Stimulated activated naive CD8-positive, alpha-beta T cell treated with anti-CD3 and anti-CD28 coated beads, Interleukin-15, amount 100 ng/mL, for 72 hours (primary cell): ENCODE results near the gene P4HA1.
"Not testable (repeated sequence)": the region's sequence is repeated elsewhere in the genome, so short reads cannot be mapped to it uniquely, and the experiment has no call there.

ENCODE experiments used
- ATAC-seq: fragments of 150-1000 bp; cut with Tn5 transposase; 2 replicates; pipeline ENCODE4 v1.10.0; 2021; ENCODE audit warnings: mild to moderate bottlenecking, moderate library complexity
- DNase-seq, 2 donors: peaks; one replicate each; pipeline ENCODE4 v3.0.0; 2021 to 2022
- H3K27ac Mint-ChIP-seq, 2 donors: one replicate each; pipeline ENCODE4 v1.8.0; 2022; ENCODE audit warnings: mild to moderate bottlenecking in 2 of 2, mixed read lengths in 2 of 2, moderate library complexity in 2 of 2
- H3K27me3 Mint-ChIP-seq: one replicate; pipeline ENCODE4 v1.8.0; 2022; ENCODE audit warnings: mixed read lengths
- H3K4me1 Mint-ChIP-seq: one replicate; pipeline ENCODE4 v1.8.0; 2022; ENCODE audit warnings: mild to moderate bottlenecking, mixed read lengths
- H3K4me3 Mint-ChIP-seq, 2 donors: one replicate each; pipeline ENCODE4 v1.8.0; 2022; ENCODE audit warnings: mild to moderate bottlenecking in 2 of 2, mixed read lengths in 2 of 2, moderate library complexity in 1 of 2
- H3K9me3 Mint-ChIP-seq, 2 donors: one replicate each; pipeline ENCODE4 v1.8.0; 2022; ENCODE audit warnings: mixed read lengths in 2 of 2

P4HA1 gene

GRCh38 chr10:73096449-73097304, at the start of gene P4HA1:
TSS of gene P4HA1 (minus strand) at chr10:73096866. CDS start at chr10:73074883, 21,983 bp downstream.
- peak; percentile 93 for ATAC-seq
- DNase-seq = peak; percentile 97 to 98
- peak within 1 kb of the TSS; percentile 96 to 98 for H3K27ac Mint-ChIP-seq
- H3K9me3 Mint-ChIP-seq = no peaks in the 10 kb centered on the region
- H3K27me3 Mint-ChIP-seq = no peaks in the 10 kb centered on the region
- peaks cover 40% of the 10 kb centered on the region for H3K4me1 Mint-ChIP-seq
- peak within 1 kb of the TSS; percentile 97 to 98 for H3K4me3 Mint-ChIP-seq

- Mint-ChIP-seq H3K27me3 (no peaks in the 10 kb centered on the region), H3K27ac (no peak overlapping the region), H3K4me1 (no peaks in the 10 kb centered on the region), H3K4me3 (no peak overlapping the region), H3K9me3 (no peaks in the 10 kb centered on the region)
- DNase-seq = no peak
- ATAC-seq = no peak
Observed at GRCh38 chr10:73141603-73142002, 44.9 kb upstream of the P4HA1 start.

- no peaks in the 10 kb centered on the region for H3K27me3 Mint-ChIP-seq
Observed at GRCh38 chr10:73139251-73139650, 42.6 kb upstream of the P4HA1 start.

DNA sequence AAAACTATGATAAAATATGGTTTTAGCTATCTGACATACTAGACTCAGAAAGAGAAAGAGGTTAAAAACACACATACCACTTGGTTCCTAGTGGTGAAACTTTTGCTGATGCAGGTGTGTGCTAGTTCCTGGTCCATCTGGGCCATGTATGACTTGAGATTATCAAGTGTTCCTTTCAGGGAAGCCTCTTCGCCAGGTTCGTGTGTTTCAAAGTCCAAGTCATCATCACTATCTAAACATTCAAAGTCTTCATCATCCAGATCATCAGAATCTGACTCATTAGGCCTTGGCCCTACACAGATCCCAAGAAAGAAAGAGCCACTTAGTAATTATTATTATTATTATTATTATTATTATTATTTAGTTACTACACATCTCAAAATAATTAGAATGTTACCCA, 40.0 kb upstream of the P4HA1 start:
- no peaks in the 10 kb centered on the region for H3K27me3 Mint-ChIP-seq
- H3K9me3 Mint-ChIP-seq = no peaks in the 10 kb centered on the region
- ATAC-seq (no peak), DNase-seq (no peak)
- no peaks in the 10 kb centered on the region for H3K4me1 Mint-ChIP-seq
- H3K4me3 Mint-ChIP-seq = no peak overlapping the region
- H3K27ac Mint-ChIP-seq = no peak overlapping the region

More at GRCh38 chr10:73139251-73139650, 42.6 kb upstream of the P4HA1 start:
- ATAC-seq = no peak
- Mint-ChIP-seq H3K4me3 (no peak overlapping the region), H3K9me3 (no peaks in the 10 kb centered on the region), H3K4me1 (no peaks in the 10 kb centered on the region), H3K27ac (no peak overlapping the region)
- DNase-seq = no peak

- DNase-seq = no peak
- no peaks in the 10 kb centered on the region for H3K4me1 Mint-ChIP-seq
- ATAC-seq = no peak
- H3K4me3 Mint-ChIP-seq = no peak overlapping the region
- H3K9me3 Mint-ChIP-seq = no peaks in the 10 kb centered on the region
- no peaks in the 10 kb centered on the region for H3K27me3 Mint-ChIP-seq
- H3K27ac Mint-ChIP-seq = peak overlapping the region in 1 of 2 donors; percentile 25
Observed at GRCh38 chr10:73134727-73135126, 38.1 kb upstream of the P4HA1 start.

- H3K27me3 Mint-ChIP-seq = no peaks in the 10 kb centered on the region
- no peak for DNase-seq
- no peak for ATAC-seq
- no peak overlapping the region for H3K27ac Mint-ChIP-seq
- H3K4me1 Mint-ChIP-seq = no peaks in the 10 kb centered on the region
- H3K4me3 Mint-ChIP-seq = no peak overlapping the region
- H3K9me3 Mint-ChIP-seq = no peaks in the 10 kb centered on the region
Observed at GRCh38 chr10:73131913-73132686, 35.4 kb upstream of the P4HA1 start.

- Mint-ChIP-seq H3K4me3 (no peak overlapping the region), H3K27me3 (no peaks in the 10 kb centered on the region), H3K27ac (no peak overlapping the region), H3K4me1 (no peaks in the 10 kb centered on the region), H3K9me3 (no peaks in the 10 kb centered on the region)
- DNase-seq = no peak
- ATAC-seq = no peak
Observed at GRCh38 chr10:73131301-73131700, 34.6 kb upstream of the P4HA1 start.

GRCh38 chr10:73126343-73126742, 29.7 kb upstream of the P4HA1 start:
- no peak for DNase-seq
- H3K4me1 Mint-ChIP-seq = no peaks in the 10 kb centered on the region
- H3K27ac Mint-ChIP-seq = no peak overlapping the region
- H3K27me3 Mint-ChIP-seq = no peaks in the 10 kb centered on the region
- ATAC-seq = no peak
- no peak overlapping the region for H3K4me3 Mint-ChIP-seq
- no peaks in the 10 kb centered on the region for H3K9me3 Mint-ChIP-seq

DNA sequence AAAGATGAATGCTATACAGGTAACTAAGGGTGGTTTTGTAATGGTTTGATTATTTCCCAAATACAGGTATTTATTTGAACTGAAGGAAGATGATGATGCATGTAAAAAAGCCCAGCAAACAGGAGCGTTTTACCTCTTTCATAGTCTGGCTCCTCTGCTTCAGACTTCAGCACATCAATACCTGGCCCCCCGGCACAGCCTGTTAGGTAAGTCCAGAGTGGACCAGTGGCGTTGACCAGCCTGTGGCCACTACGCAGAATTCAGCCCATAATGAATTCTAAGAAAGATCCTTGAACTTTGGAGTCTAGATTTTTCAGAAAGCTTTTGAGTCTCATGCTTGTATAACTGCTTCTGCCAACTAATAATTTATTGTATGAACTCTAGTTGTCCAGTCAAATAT, 23.3 kb upstream of the P4HA1 start:
- no peaks in the 10 kb centered on the region for H3K27me3 Mint-ChIP-seq
- DNase-seq = no peak
- H3K9me3 Mint-ChIP-seq = no peaks in the 10 kb centered on the region
- ATAC-seq = no peak
- no peaks in the 10 kb centered on the region for H3K4me1 Mint-ChIP-seq
- no peak overlapping the region for H3K4me3 Mint-ChIP-seq
- H3K27ac Mint-ChIP-seq = no peak overlapping the region

DNA sequence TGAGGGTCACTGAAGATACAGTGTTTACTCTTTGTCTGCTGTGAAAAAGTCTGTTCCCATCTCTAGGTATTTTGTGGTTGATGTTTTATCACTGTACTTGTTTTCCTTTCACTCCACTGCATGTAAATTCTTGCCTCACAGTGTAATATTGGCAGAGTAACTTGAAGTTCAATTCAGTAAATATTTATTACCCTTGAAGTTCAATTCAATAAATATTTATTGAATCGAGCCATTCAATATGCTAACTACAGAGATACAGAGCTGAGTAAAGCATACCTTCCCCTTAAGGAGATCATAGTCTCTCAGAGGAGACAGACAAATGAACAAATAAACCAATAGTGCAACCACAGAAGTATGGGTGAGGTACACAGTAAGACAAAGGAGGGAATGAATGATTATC, 22.8 kb upstream of the P4HA1 start:
- H3K9me3 Mint-ChIP-seq = no peaks in the 10 kb centered on the region
- no peak for ATAC-seq
- H3K4me3 Mint-ChIP-seq = no peak overlapping the region
- no peaks in the 10 kb centered on the region for H3K27me3 Mint-ChIP-seq
- H3K4me1 Mint-ChIP-seq = no peaks in the 10 kb centered on the region
- no peak for DNase-seq
- H3K27ac Mint-ChIP-seq = no peak overlapping the region

GRCh38 chr10:73117976-73118743, 21.5 kb upstream of the P4HA1 start:
- no peak for DNase-seq
- Mint-ChIP-seq H3K9me3 (no peaks in the 10 kb centered on the region), H3K27me3 (no peaks in the 10 kb centered on the region), H3K27ac (no peak overlapping the region), H3K4me1 (no peaks in the 10 kb centered on the region), H3K4me3 (no peak overlapping the region)
- ATAC-seq = no peak

DNA sequence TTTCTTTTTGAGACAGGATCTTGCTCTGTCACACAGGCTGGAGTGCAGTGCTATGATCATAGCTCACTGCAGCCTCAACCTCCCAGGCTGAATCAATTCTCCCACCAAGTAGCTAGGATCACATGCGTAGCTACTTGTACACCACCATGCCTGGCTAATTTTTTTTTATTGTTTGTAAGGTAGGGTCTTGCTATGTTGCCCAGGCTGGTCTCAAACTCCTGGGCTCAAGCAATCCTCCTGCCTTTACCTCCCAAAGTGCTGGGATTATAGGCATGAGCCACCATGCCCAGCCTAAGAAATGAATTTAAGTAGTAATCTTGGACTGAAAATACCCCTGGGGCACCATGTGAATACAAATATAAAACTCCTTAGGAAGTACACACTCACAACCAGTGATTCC, 19.4 kb upstream of the P4HA1 start:
- Mint-ChIP-seq H3K4me3 (no peak overlapping the region), H3K9me3 (no peaks in the 10 kb centered on the region), H3K4me1 (peaks cover 6% of the 10 kb centered on the region), H3K27ac (no peak overlapping the region), H3K27me3 (no peaks in the 10 kb centered on the region)
- no peak for DNase-seq
- no peak for ATAC-seq

DNA sequence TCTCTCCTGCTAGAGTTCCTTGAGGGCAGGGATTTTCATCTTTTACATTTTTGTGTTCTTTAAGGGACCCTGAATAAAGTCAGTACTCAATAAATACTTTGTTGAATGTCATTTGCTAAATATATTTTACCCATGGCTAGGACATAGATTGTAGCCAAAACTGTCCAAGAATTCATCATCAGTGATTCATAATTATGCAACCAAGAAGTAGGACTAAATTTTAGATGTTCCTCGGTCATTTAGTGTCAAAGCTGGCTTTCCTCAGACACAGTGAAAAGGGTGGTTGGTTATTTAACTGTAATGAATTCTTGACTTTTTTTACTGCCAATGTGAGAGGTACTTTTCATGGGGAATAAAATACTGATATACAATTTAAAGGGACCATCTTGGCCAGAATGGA, 16.9 kb upstream of the P4HA1 start:
- peaks cover 0 to 9% of the 10 kb centered on the region in 2 donors for H3K9me3 Mint-ChIP-seq
- DNase-seq (no peak), ATAC-seq (no peak)
- no peaks in the 10 kb centered on the region for H3K27me3 Mint-ChIP-seq
- no peak overlapping the region for H3K27ac Mint-ChIP-seq
- H3K4me1 Mint-ChIP-seq = peaks cover 16% of the 10 kb centered on the region
- no peak overlapping the region for H3K4me3 Mint-ChIP-seq

DNA sequence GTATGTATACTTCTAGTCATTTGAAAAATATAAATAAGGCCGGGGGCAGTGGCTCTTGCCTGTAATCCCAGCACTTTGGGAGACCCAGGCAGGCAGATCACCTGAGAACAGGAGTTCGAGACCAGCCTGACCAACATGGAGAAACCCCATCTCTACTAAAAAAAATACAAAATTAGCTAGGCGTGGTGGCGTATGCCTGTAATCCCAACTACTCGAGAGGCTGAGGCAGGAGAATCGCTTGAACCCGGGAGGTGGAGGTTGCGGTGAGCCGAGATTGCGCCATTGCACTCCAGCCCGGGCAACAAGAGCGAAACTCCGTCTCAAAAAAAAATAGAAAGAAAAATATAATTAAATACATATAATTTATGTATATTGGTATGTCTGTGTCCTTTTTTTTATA, 15.4 kb upstream of the P4HA1 start:
- not testable (repeated sequence) for ATAC-seq, H3K27me3 Mint-ChIP-seq, H3K27ac Mint-ChIP-seq, H3K9me3 Mint-ChIP-seq, H3K4me3 Mint-ChIP-seq, DNase-seq
- peaks cover 16% of the 10 kb centered on the region for H3K4me1 Mint-ChIP-seq

DNA sequence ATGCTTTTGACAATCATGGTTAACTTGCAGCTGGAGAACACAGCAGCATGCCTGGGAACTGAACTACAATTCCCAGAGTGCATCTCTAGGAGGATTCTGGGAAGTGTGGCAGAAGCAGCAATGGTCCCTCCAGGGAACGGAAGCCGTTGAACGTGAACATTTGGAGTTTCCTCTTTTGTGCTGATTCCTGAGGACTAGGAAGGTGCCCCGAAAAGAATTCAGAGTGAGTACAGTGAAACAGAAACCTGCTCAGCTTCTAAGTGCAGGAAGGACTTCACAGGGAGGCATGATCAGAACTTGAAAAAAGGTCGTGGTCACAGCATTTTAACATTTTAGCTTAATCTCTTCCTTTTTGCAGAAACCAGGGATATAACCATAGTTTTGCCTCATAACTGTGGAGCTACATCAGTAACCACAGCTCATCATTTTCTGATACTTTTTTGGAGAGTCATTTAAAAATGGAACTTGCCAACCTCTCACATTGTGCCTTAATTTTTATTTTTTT, 13.7 kb upstream of the P4HA1 start, which contains the start of gene NUDT13:
Gene NUDT13, plus strand, starts transcription at position 111 of the 505 bp plus-strand sequence. CDS start 3,911 bp downstream, outside the sequence.
- DNase-seq = peak; percentile 15 to 19
- Mint-ChIP-seq H3K9me3 (peaks cover 0 to 9% of the 10 kb centered on the region in 2 donors), H3K27me3 (no peaks in the 10 kb centered on the region), H3K4me1 (peaks cover 16% of the 10 kb centered on the region), H3K4me3 (peak within 1 kb of the TSS; percentile 83 to 84), H3K27ac (peak within 1 kb of the TSS; percentile 89 to 93)
- ATAC-seq = peak; percentile 72
